A673 (cell line): ENCODE results near the gene GOLPH3. TPM values are rescaled to one million over a fixed set of nuclear protein-coding genes. Genes with fewer than 3 reads are reported as not detected.
"Not testable (repeated sequence)": the region's sequence is repeated elsewhere in the genome, so short reads cannot be mapped to it uniquely, and the experiment has no call there.

Experiments used
- BruUV-seq: library from RNA; stranded (reverse); fragments of 400-500 nt; replicated peaks from 2 replicates; lab custom pipeline; 2021; lab: Mats Ljungman, UMichigan
- CTCF ChIA-PET: fragments of 300-600 bp; sonication (Branson Sonifier 250); formaldehyde crosslinking; loops from one replicate; lab custom pipeline; 2022; ENCODE audit warnings: antibody characterized with exemption; lab: Charles Lee
- POLR2A ChIA-PET: fragments of 300-600 bp; sonication (Branson Sonifier 250); formaldehyde crosslinking; loops from one replicate; lab custom pipeline; 2022; ENCODE audit warnings: antibody characterized with exemption; ENCODE audit not compliant: low non-redundant PET; lab: Charles Lee
- DNase-seq: peaks from one replicate; pipeline ENCODE4 v3.0.0-alpha.2; 2015; ENCODE audit warnings: low spot score
- H3K27ac ChIP-seq: fragments of 200-600 bp; sonication (generic); 2 replicates; pipeline ENCODE4 v1.5.1; 2016; ENCODE audit warnings: mixed run types, low read depth, mild to moderate bottlenecking, mixed read lengths, antibody characterized with exemption, low read length; ENCODE audit not compliant: poor library complexity, severe bottlenecking
- H3K27me3 ChIP-seq: fragments of 200-600 bp; sonication (generic); replicated peaks from 2 replicates; pipeline ENCODE4 v1.6.1; 2017; ENCODE audit warnings: mixed run types, low read depth, mild to moderate bottlenecking, mixed read lengths, antibody characterized with exemption, low read length; ENCODE audit not compliant: insufficient read depth, poor library complexity
- H3K36me3 ChIP-seq: fragments of 200-600 bp; sonication (generic); 2 replicates; pipeline ENCODE4 v1.6.1; 2016; ENCODE audit warnings: mixed run types, mild to moderate bottlenecking, mixed read lengths, antibody characterized with exemption, low read length; ENCODE audit not compliant: insufficient read depth, poor library complexity, severe bottlenecking
- H3K4me1 ChIP-seq: fragments of 200-600 bp; sonication (generic); 2 replicates; pipeline ENCODE4 v1.6.1; 2017; ENCODE audit warnings: mixed run types, mild to moderate bottlenecking, mixed read lengths, antibody characterized with exemption, low read length; ENCODE audit not compliant: insufficient read depth, poor library complexity, severe bottlenecking
- H3K4me3 ChIP-seq: fragments of 200-600 bp; sonication (generic); 2 replicates; pipeline ENCODE4 v1.5.1; 2016; ENCODE audit warnings: low read depth, mixed run types, mild to moderate bottlenecking, mixed read lengths, low read length; ENCODE audit not compliant: poor library complexity, severe bottlenecking
- H3K9me3 ChIP-seq: fragments of 200-600 bp; sonication (generic); 2 replicates; pipeline ENCODE4 v1.6.1; 2016; ENCODE audit warnings: mixed run types, low read depth, mild to moderate bottlenecking, mixed read lengths, antibody characterized with exemption, low read length; ENCODE audit not compliant: poor library complexity, severe bottlenecking
- CTCF ChIP-seq: fragments of 300-800, 200-600 bp; sonication (generic); conservative IDR thresholded peaks from 2 replicates; pipeline ENCODE4 v1.5.1; 2017; ENCODE audit warnings: low read depth, mild to moderate bottlenecking, antibody characterized with exemption, low read length, moderate library complexity, mixed read lengths
- EZH2 ChIP-seq: fragments of 200-600 bp; sonication (generic); IDR thresholded peaks from 2 replicates; pipeline ENCODE4 v1.6.1; 2017; ENCODE audit warnings: borderline replicate concordance, low read depth, mild to moderate bottlenecking, mixed read lengths, antibody characterized with exemption, low read length; ENCODE audit not compliant: poor library complexity, severe bottlenecking
- intact Hi-C: fragments of 100-400 bp; cut with micrococcal nuclease; formaldehyde crosslinking; loops from one replicate; pipeline ENCODE4 v1.10.0; 2022; ENCODE audit not compliant: unreplicated experiment
- total RNA-seq: library from RNA; stranded (reverse); gene quantifications from 2 replicates; pipeline ENCODE4 v1.2.3, GENCODE V29; 2021

GOLPH3 gene
- total RNA-seq, 1 experiment from 2014 or later: 64.6 TPM

DNA sequence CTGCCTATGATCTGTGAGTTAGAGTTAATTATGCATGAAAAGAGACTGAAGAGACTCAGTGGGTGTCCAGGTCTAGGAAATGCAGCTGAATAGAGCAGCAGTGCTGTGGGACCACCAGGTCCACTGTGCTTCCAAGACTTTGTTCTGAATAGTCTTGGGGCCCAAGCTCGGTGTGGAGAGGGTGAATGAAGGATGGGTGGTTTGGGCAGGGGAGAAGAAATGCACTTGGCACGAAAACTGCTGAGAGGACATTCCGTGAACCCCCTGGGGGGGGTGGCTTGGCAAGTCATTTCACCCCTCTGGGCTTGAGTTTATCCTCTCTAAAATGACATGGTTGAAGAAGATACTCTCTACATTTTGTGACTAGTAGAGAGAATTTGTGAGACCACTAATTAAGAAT is 36.0 kb upstream of the GOLPH3 start:
- TF ChIP-seq CTCF (no peak), EZH2 (no peak)
- BruUV-seq: no TSS peak
- CTCF ChIA-PET: no interaction called here

GRCh38 chr5:32208837-32209236 is 34.7 kb upstream of the GOLPH3 start:
- BruUV-seq, H3K4me3 ChIP-seq, H3K4me1 ChIP-seq, H3K27me3 ChIP-seq, H3K36me3 ChIP-seq, POLR2A ChIA-PET, H3K9me3 ChIP-seq, intact Hi-C loops, H3K27ac ChIP-seq, DNase-seq: not testable (repeated sequence)
- CTCF ChIA-PET: interaction anchor here (0.6 kb wide), 1 partner anchor 1222 kb away, joined by 3 read pairs; no protein-coding TSS in a partner anchor

More for the DNA sequence above, 36.0 kb upstream of the GOLPH3 start:
- Histone ChIP-seq H3K9me3 (no peaks in the 10 kb centered on the region), H3K4me1 (no peaks in the 10 kb centered on the region), H3K36me3 (no peaks in the 10 kb centered on the region), H3K27ac (no peak overlapping the region), H3K4me3 (no peak overlapping the region), H3K27me3 (no peaks in the 10 kb centered on the region)
- DNase-seq: no peak
- POLR2A ChIA-PET: no interaction called here
- intact Hi-C loops: no loop called here

DNA sequence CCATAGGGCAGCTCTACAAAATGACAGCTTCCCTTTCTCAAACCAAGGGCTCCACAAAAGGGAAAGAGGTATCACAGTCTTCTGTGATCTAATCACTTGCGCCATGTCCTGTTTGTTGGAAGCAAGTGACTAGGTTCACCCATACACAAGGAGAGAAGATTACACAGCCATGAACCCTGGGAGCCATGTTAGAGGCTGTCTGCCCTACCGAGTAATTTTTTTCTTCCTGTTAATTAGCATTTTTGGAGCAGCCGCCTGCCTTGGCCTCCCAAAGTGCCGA is 33.2 kb upstream of the GOLPH3 start:
- ChIA-PET POLR2A (no interaction called here), CTCF (no interaction called here)
- intact Hi-C loops: no loop called here
- no TSS peak for BruUV-seq
- H3K4me1 ChIP-seq: no peaks in the 10 kb centered on the region
- H3K4me3 ChIP-seq: no peak overlapping the region
- TF ChIP-seq EZH2: no peak
- TF ChIP-seq CTCF: no peak
- no peaks in the 10 kb centered on the region for H3K36me3 ChIP-seq
- no peaks in the 10 kb centered on the region for H3K9me3 ChIP-seq
- no peak overlapping the region for H3K27ac ChIP-seq
- no peaks in the 10 kb centered on the region for H3K27me3 ChIP-seq
- DNase-seq: no peak
